Natural killer cell (primary cell): ENCODE results near the gene CPLX1. TPM values are rescaled to one million over a fixed set of nuclear protein-coding genes. Genes with fewer than 3 reads are reported as not detected.

Experiments
- ATAC-seq, 3 donors: fragments of 150-1000 bp in 2 of 3; fragments of 200-7000 bp in 1 of 3; cut with Tn5 transposase; 1 replicate in 1 of 3; 2 replicates in 2 of 3; pipeline ENCODE4 v1.10.0; 2021; ENCODE audit warnings: mild to moderate bottlenecking in 2 of 3, moderate library complexity in 2 of 3
- DNase-seq, 2 donors: peaks; one replicate each; pipeline versions ENCODE4 v3.0.0 to v3.0.0-alpha.2; 2013 to 2021; ENCODE audit warnings: mixed read lengths in 1 of 2
- H3K27ac ChIP-seq: one replicate; pipeline ENCODE4 v1.5.1; 2013; ENCODE audit warnings: mild to moderate bottlenecking, low read length
- H3K27me3 ChIP-seq: one replicate; pipeline ENCODE4 v1.6.1; 2013; ENCODE audit warnings: low read length; ENCODE audit not compliant: control insufficient read depth, insufficient read depth
- H3K36me3 ChIP-seq: one replicate; pipeline ENCODE4 v1.6.1; 2013; ENCODE audit warnings: low read length; ENCODE audit not compliant: control insufficient read depth, insufficient read depth
- H3K4me1 ChIP-seq: one replicate; pipeline ENCODE4 v1.6.1; 2013; ENCODE audit warnings: low read length; ENCODE audit not compliant: control insufficient read depth, insufficient read depth
- H3K4me3 ChIP-seq: one replicate; pipeline ENCODE4 v1.5.1; 2013; ENCODE audit warnings: low read length
- H3K9me3 ChIP-seq: one replicate; pipeline ENCODE4 v1.6.1; 2013; ENCODE audit warnings: low read length; ENCODE audit not compliant: control insufficient read depth, insufficient read depth
- H3K27ac Mint-ChIP-seq, 2 donors: one replicate each; pipeline ENCODE4 v1.8.0; 2022; ENCODE audit warnings: mild to moderate bottlenecking in 2 of 2, mixed read lengths in 2 of 2, moderate library complexity in 1 of 2
- H3K27me3 Mint-ChIP-seq, 2 donors: one replicate each; pipeline ENCODE4 v1.8.0; 2022; ENCODE audit warnings: low read depth in 2 of 2, mixed read lengths in 2 of 2
- H3K36me3 Mint-ChIP-seq: one replicate; pipeline ENCODE4 v1.8.0; 2022; ENCODE audit warnings: mixed read lengths
- H3K4me1 Mint-ChIP-seq, 2 donors: one replicate each; pipeline ENCODE4 v1.8.0; 2022; ENCODE audit warnings: mixed read lengths in 2 of 2
- H3K4me3 Mint-ChIP-seq: one replicate; pipeline ENCODE4 v1.8.0; 2022; ENCODE audit warnings: mild to moderate bottlenecking, moderate library complexity, mixed read lengths
- H3K9me3 Mint-ChIP-seq, 2 donors: one replicate each; pipeline ENCODE4 v1.8.0; 2022; ENCODE audit warnings: mixed read lengths in 2 of 2
- CTCF ChIP-seq: fragments of 200-600 bp; IDR thresholded peaks from one replicate; pipeline ENCODE4 v1.8.0; 2022; ENCODE audit warnings: antibody characterized with exemption
- WGBS: methylation state at CpG from one replicate; pipeline ENCODE4 v1.1.7; 2013; ENCODE audit warnings: missing lambda C conversion rate; ENCODE audit not compliant: insufficient coverage; 5-methylcytosine and 5-hydroxymethylcytosine counted together
- intact Hi-C: fragments of 100-400 bp; cut with micrococcal nuclease; formaldehyde crosslinking; loops from one replicate; pipeline ENCODE4 v1.14.2; 2022
- total RNA-seq, 4 donors: library from RNA; stranded (reverse); fragments of 120-200 nt in 1 of 4; gene quantifications; one replicate each; pipeline versions ENCODE4 v1.2.3 to v1.2.4, GENCODE V29; 2013 to 2022

Gene CPLX1
- total RNA-seq, 3 donors from 2014 or later (not counting 1 experiment from before 2014, with no cell fraction given): not detected

GRCh38 chr4:828641-829271 lies 2.8 kb upstream of the CPLX1 start:
- H3K9me3 ChIP-seq: peaks cover 14% of the 10 kb centered on the region
- no peak overlapping the region for H3K4me3 Mint-ChIP-seq
- H3K36me3 ChIP-seq: no peaks in the 10 kb centered on the region
- H3K27me3 Mint-ChIP-seq: peaks cover 8 to 22% of the 10 kb centered on the region in 2 donors
- no peak for TF ChIP-seq CTCF
- intact Hi-C loops: no loop called here
- no peak overlapping the region for H3K4me3 ChIP-seq
- no peaks in the 10 kb centered on the region for H3K36me3 Mint-ChIP-seq
- DNase-seq (no peak), ATAC-seq (no peak)
- peaks cover 0 to 2% of the 10 kb centered on the region in 2 donors for H3K9me3 Mint-ChIP-seq
- H3K27me3 ChIP-seq: peaks cover 29% of the 10 kb centered on the region
- H3K4me1 ChIP-seq: peaks cover 25% of the 10 kb centered on the region
- H3K27ac Mint-ChIP-seq: no peak overlapping the region
- H3K4me1 Mint-ChIP-seq: peaks cover 9 to 16% of the 10 kb centered on the region in 2 donors
- no peak overlapping the region for H3K27ac ChIP-seq
- WGBS: 60% methylated on average over 16 of the region's 16 CpGs

GRCh38 chr4:827209-828081 lies 1.5 kb upstream of the CPLX1 start:
- H3K4me1 ChIP-seq: peaks cover 12% of the 10 kb centered on the region
- H3K4me3 ChIP-seq: no peak overlapping the region
- H3K9me3 ChIP-seq: peaks cover 13% of the 10 kb centered on the region
- no peaks in the 10 kb centered on the region for H3K36me3 Mint-ChIP-seq
- WGBS: 33% methylated on average over 20 of the region's 20 CpGs
- peaks cover 20 to 27% of the 10 kb centered on the region in 2 donors for H3K27me3 Mint-ChIP-seq
- peaks cover 0 to 5% of the 10 kb centered on the region in 2 donors for H3K4me1 Mint-ChIP-seq
- peaks cover 33% of the 10 kb centered on the region for H3K27me3 ChIP-seq
- no peak overlapping the region for H3K27ac Mint-ChIP-seq
- H3K4me3 Mint-ChIP-seq: peak overlapping the region; percentile 39
- no peak for DNase-seq
- peaks cover 0 to 2% of the 10 kb centered on the region in 2 donors for H3K9me3 Mint-ChIP-seq
- no peak for TF ChIP-seq CTCF
- intact Hi-C loops: no loop called here
- ATAC-seq: no peak
- no peak overlapping the region for H3K27ac ChIP-seq
- no peaks in the 10 kb centered on the region for H3K36me3 ChIP-seq

GRCh38 chr4:826508-827208 lies 729 bp upstream of the CPLX1 start:
- H3K36me3 ChIP-seq: no peaks in the 10 kb centered on the region
- H3K9me3 Mint-ChIP-seq: peaks cover 0 to 2% of the 10 kb centered on the region in 2 donors
- H3K4me1 Mint-ChIP-seq: peaks cover 0 to 5% of the 10 kb centered on the region in 2 donors
- H3K9me3 ChIP-seq: peaks cover 5% of the 10 kb centered on the region
- no peak overlapping the region for H3K4me3 ChIP-seq
- 4% methylated on average over 74 of the region's 75 CpGs for WGBS
- no peak for TF ChIP-seq CTCF
- H3K4me1 ChIP-seq: peaks cover 10% of the 10 kb centered on the region
- no peak for ATAC-seq
- H3K27ac ChIP-seq: no peak overlapping the region
- H3K27me3 Mint-ChIP-seq: peaks cover 28 to 34% of the 10 kb centered on the region in 2 donors
- peaks cover 33% of the 10 kb centered on the region for H3K27me3 ChIP-seq
- H3K27ac Mint-ChIP-seq: no peak overlapping the region
- peak overlapping the region; percentile 43 for H3K4me3 Mint-ChIP-seq
- intact Hi-C loops: no loop called here
- H3K36me3 Mint-ChIP-seq: no peaks in the 10 kb centered on the region
- DNase-seq: no peak
